H1 (cell line): ENCODE results near the gene RNPS1. TPM values are rescaled to one million over a fixed set of nuclear protein-coding genes. Genes with fewer than 3 reads are reported as not detected.

Experiments used
- CTCF ChIA-PET: fragments of 300-600 bp; sonication (Branson Sonifier 250); formaldehyde crosslinking; loops from one replicate; lab custom pipeline; 2021; ENCODE audit not compliant: partially characterized antibody; lab: Charles Lee
- POLR2A ChIA-PET: fragments of 300-600 bp; sonication (Branson Sonifier 250); formaldehyde crosslinking; loops from one replicate; lab custom pipeline; 2021; ENCODE audit warnings: inconsistent platforms; ENCODE audit not compliant: partially characterized antibody; lab: Charles Lee
- DNase-seq, 2 experiments: peaks; one replicate each; pipeline versions ENCODE4 v3.0.0 to v3.0.0-alpha.2; 2010 to 2022; ENCODE audit warnings: low spot score in 2 of 2, low read depth in 1 of 2, mixed read lengths in 1 of 2
- FAIRE-seq: peaks from 2 replicates; lab custom pipeline; 2011; peaks lifted over from hg19 to GRCh38; lab: Jason Lieb, UNC
- H2AFZ ChIP-seq: 2 replicates; pipeline ENCODE4 v1.8.1; 2012; ENCODE audit warnings: low read length, inconsistent platforms
- H2AK5ac ChIP-seq: 2 replicates; pipeline ENCODE4 v1.6.1; 2013; ENCODE audit warnings: low read depth, low read length
- H2BK120ac ChIP-seq: replicated peaks from 2 replicates; pipeline ENCODE3; 2013; ENCODE audit warnings: low read depth, low read length, inconsistent platforms
- H2BK12ac ChIP-seq: 2 replicates; pipeline ENCODE4 v1.6.1; 2013; ENCODE audit warnings: low read depth, low read length
- H2BK15ac ChIP-seq: 2 replicates; pipeline ENCODE4 v1.6.1; 2013; ENCODE audit warnings: low read length
- H2BK20ac ChIP-seq: 2 replicates; pipeline ENCODE4 v1.6.1; 2013; ENCODE audit warnings: low read length
- H2BK5ac ChIP-seq: 2 replicates; pipeline ENCODE4 v1.6.1; 2013; ENCODE audit warnings: low read depth, low read length
- H3K14ac ChIP-seq: 2 replicates; pipeline ENCODE4 v1.6.1; 2013; ENCODE audit warnings: inconsistent platforms; ENCODE audit not compliant: insufficient read length
- H3K18ac ChIP-seq: 2 replicates; pipeline ENCODE4 v1.6.1; 2013; ENCODE audit warnings: low read length; ENCODE audit errors: extremely low read depth
- H3K23ac ChIP-seq: 2 replicates; pipeline ENCODE4 v1.6.1; 2013; ENCODE audit warnings: inconsistent platforms; ENCODE audit not compliant: insufficient read length
- H3K23me2 ChIP-seq: 2 replicates; pipeline ENCODE4 v1.6.1; 2013; ENCODE audit warnings: low read depth, low read length
- H3K27ac ChIP-seq: 2 replicates; pipeline ENCODE4 v1.6.1; 2011; ENCODE audit warnings: low read depth, low read length, inconsistent platforms
- H3K27me3 ChIP-seq, 4 experiments: replicated peaks in 1 of 4; 1 replicate in 1 of 4; 2 replicates in 3 of 4; pipeline versions ENCODE4 v1.6.1 to v1.8.1; 2011 to 2013; ENCODE audit warnings: low read length in 3 of 4, mild to moderate bottlenecking in 3 of 4, inconsistent platforms in 2 of 4, mixed read lengths in 2 of 4, moderate library complexity in 1 of 4; ENCODE audit not compliant: control insufficient read depth in 3 of 4, insufficient read depth in 3 of 4; ENCODE audit errors: extremely low read depth in 1 of 4
- H3K36me3 ChIP-seq, 4 experiments: 2 replicates each; pipeline versions ENCODE4 v1.6.1 to v1.8.1; 2011 to 2013; ENCODE audit warnings: mild to moderate bottlenecking in 4 of 4, low read length in 3 of 4, moderate library complexity in 2 of 4, control low read depth in 1 of 4, inconsistent platforms in 1 of 4; ENCODE audit not compliant: insufficient read depth in 4 of 4, control insufficient read depth in 2 of 4
- H3K4ac ChIP-seq: replicated peaks from 2 replicates; pipeline ENCODE3; 2013; ENCODE audit warnings: low read length, low read depth, mixed read lengths, inconsistent platforms; ENCODE audit not compliant: insufficient read length
- H3K4me1 ChIP-seq, 4 experiments: replicated peaks in 1 of 4; 1 replicate in 1 of 4; 2 replicates in 3 of 4; pipeline versions ENCODE4 v1.6.1 to v1.8.1; 2011 to 2013; ENCODE audit warnings: low read length in 3 of 4, inconsistent platforms in 2 of 4, mixed read lengths in 1 of 4; ENCODE audit not compliant: insufficient read depth in 4 of 4, control insufficient read depth in 3 of 4
- H3K4me2 ChIP-seq, 2 experiments: 2 replicates each; pipeline versions ENCODE4 v1.6.1 to v1.8.1; 2011 to 2013; ENCODE audit warnings: low read depth in 2 of 2, low read length in 2 of 2, control low read depth in 1 of 2, inconsistent platforms in 1 of 2, mild to moderate bottlenecking in 1 of 2; ENCODE audit not compliant: insufficient read depth in 1 of 2
- H3K4me3 ChIP-seq, 4 experiments: fragments of 200-600, 300-600 bp in 1 of 4; sonication (generic), shearing (Covaris generic), sonication (Bioruptor Twin) in 1 of 4; 2 replicates each; pipeline versions ENCODE4 v1.5.1 to v1.8.1; 2011 to 2016; ENCODE audit warnings: low read length in 4 of 4, low read depth in 3 of 4, control low read depth in 2 of 4, inconsistent platforms in 2 of 4, mild to moderate bottlenecking in 2 of 4, mixed read lengths in 1 of 4, moderate library complexity in 1 of 4; ENCODE audit not compliant: insufficient read depth in 2 of 4; ENCODE audit errors: extremely low read depth in 1 of 4
- H3K56ac ChIP-seq: replicated peaks from 2 replicates; pipeline ENCODE3; 2013; ENCODE audit warnings: low read depth, mild to moderate bottlenecking, mixed read lengths, low read length, inconsistent platforms; ENCODE audit not compliant: insufficient read length
- H3K79me1 ChIP-seq: 2 replicates; pipeline ENCODE4 v1.6.1; 2013; ENCODE audit warnings: low read depth, low read length, control low read depth
- H3K79me2 ChIP-seq, 2 experiments: 2 replicates each; pipeline versions ENCODE4 v1.6.1 to v1.8.1; 2012 to 2013; ENCODE audit warnings: low read length in 2 of 2, mild to moderate bottlenecking in 2 of 2, inconsistent platforms in 1 of 2; ENCODE audit not compliant: insufficient read depth in 2 of 2, control insufficient read depth in 1 of 2
- H3K9ac ChIP-seq, 4 experiments: replicated peaks in 1 of 4; 1 replicate in 1 of 4; 2 replicates in 3 of 4; pipeline versions ENCODE4 v1.6.1 to v1.8.1; 2011 to 2013; ENCODE audit warnings: low read depth in 3 of 4, low read length in 3 of 4, control low read depth in 2 of 4, mild to moderate bottlenecking in 2 of 4, moderate library complexity in 2 of 4, inconsistent platforms in 1 of 4; ENCODE audit errors: extremely low read depth in 1 of 4
- H3K9me3 ChIP-seq, 2 experiments: 2 replicates each; pipeline versions ENCODE4 v1.6.1 to v1.8.1; 2012 to 2013; ENCODE audit warnings: mild to moderate bottlenecking in 2 of 2, moderate library complexity in 2 of 2, control low read depth in 1 of 2, inconsistent platforms in 1 of 2, low read depth in 1 of 2, low read length in 1 of 2, mixed read lengths in 1 of 2; ENCODE audit not compliant: insufficient read depth in 2 of 2
- H4K20me1 ChIP-seq, 2 experiments: replicated peaks in 1 of 2; 2 replicates each; pipeline versions ENCODE3 to v1.8.1; 2011 to 2013; ENCODE audit warnings: inconsistent platforms in 2 of 2, low read length in 2 of 2, mild to moderate bottlenecking in 1 of 2; ENCODE audit not compliant: insufficient read depth in 2 of 2, control insufficient read depth in 1 of 2
- H4K5ac ChIP-seq: 2 replicates; pipeline ENCODE4 v1.6.1; 2013; ENCODE audit warnings: low read length, low read depth, mixed read lengths, inconsistent platforms; ENCODE audit not compliant: insufficient read length
- H4K8ac ChIP-seq: 2 replicates; pipeline ENCODE4 v1.8.0; 2013; ENCODE audit warnings: mild to moderate bottlenecking, moderate library complexity, low read length, inconsistent platforms; ENCODE audit not compliant: insufficient read depth; ENCODE audit errors: extremely low read depth
- H4K91ac ChIP-seq: replicated peaks from 2 replicates; pipeline ENCODE3; 2013; ENCODE audit warnings: low read length, mixed read lengths, inconsistent platforms; ENCODE audit not compliant: insufficient read length
- BRCA1 ChIP-seq: IDR thresholded peaks from 2 replicates; pipeline ENCODE4 v1.6.1; 2012; ENCODE audit warnings: low read depth, low read length, improper control_type of control experiment
- CTCF ChIP-seq, 3 experiments: IDR thresholded peaks; 1 replicate in 2 of 3; 2 replicates in 1 of 3; pipeline versions ENCODE4 v1.5.1 to v1.6.1; 2011; ENCODE audit warnings: low read length in 3 of 3, mild to moderate bottlenecking in 3 of 3, inconsistent platforms in 2 of 3, low read depth in 1 of 3, moderate library complexity in 1 of 3; ENCODE audit not compliant: insufficient read depth in 1 of 3; ENCODE audit errors: control extremely low read depth in 1 of 3
- HDAC6 ChIP-seq: IDR thresholded peaks from one replicate; pipeline ENCODE4 v1.7.1; 2012; ENCODE audit warnings: low read depth, mild to moderate bottlenecking, inconsistent platforms, low read length, moderate library complexity
- PHF8 ChIP-seq: fragments of 200-600 bp; sonication (generic); conservative IDR thresholded peaks from 2 replicates; pipeline ENCODE4 v1.7.1; 2012; ENCODE audit warnings: low read depth, mild to moderate bottlenecking, inconsistent platforms, low read length, moderate library complexity
- SAP30 ChIP-seq: fragments of 300-600 bp; sonication (generic); IDR thresholded peaks from 2 replicates; pipeline ENCODE4 v1.7.1; 2012; ENCODE audit warnings: low read length, moderate library complexity, mild to moderate bottlenecking, inconsistent platforms; ENCODE audit not compliant: insufficient read depth, insufficient replicate concordance
- SIRT6 ChIP-seq: IDR thresholded peaks from one replicate; pipeline ENCODE4 v1.7.1; 2012; ENCODE audit warnings: low read length, inconsistent platforms
- WGBS, 2 experiments: shearing (Covaris generic) in 1 of 2; methylation state at CpG; one replicate each; pipeline versions ENCODE4 v1.1.6 to v1.1.7; 2013 to 2015; ENCODE audit warnings: low lambda C conversion rate in 2 of 2, mixed read lengths in 2 of 2, inconsistent platforms in 1 of 2, low coverage in 1 of 2, missing lambda C conversion rate in 1 of 2; ENCODE audit not compliant: insufficient replicate concordance in 2 of 2, insufficient coverage in 1 of 2, insufficient read length in 1 of 2; ENCODE audit errors: extremely low coverage in 1 of 2, missing lambda C conversion rate in 1 of 2; 5-methylcytosine and 5-hydroxymethylcytosine counted together
- polyA plus RNA-seq, 7 experiments: library from polyadenylated mRNA; depleted of rRNA in 3 of 7; stranded (reverse) in 5 of 7; unstranded in 2 of 7; fragments of >200 nt in 5 of 7; fragments of 200-250 nt in 2 of 7; gene quantifications; 1 replicate in 5 of 7; 2 replicates in 1 of 7; 4 replicates in 1 of 7; pipeline versions ENCODE4 v1.2.1 to v1.2.3, GENCODE V29; 2011 to 2013; ENCODE audit warnings: missing spikeins in 2 of 7, mixed read lengths in 2 of 7
- total RNA-seq: library from RNA; stranded (reverse); fragmentation: NEBNext Ultra II Directional; extraction: Animal tissue kit (Norgen Biotek cat#: 25700); gene quantifications from 2 replicates; pipeline ENCODE4 v1.2.1, GENCODE V29; 2021
- TF ChIP-seq, protein P1 (sequence below): IDR thresholded peaks from 2 replicates; pipeline ENCODE4 v1.6.1; 2011; ENCODE audit warnings: low read depth, mild to moderate bottlenecking, low read length; ENCODE audit not compliant: insufficient read depth

Gene RNPS1
- total and polyA plus RNA-seq, 2 of the 8 experiments (the other 6 are each of a cell fraction or from before 2014, with no cell fraction given): 330 to 350 TPM

DNA sequence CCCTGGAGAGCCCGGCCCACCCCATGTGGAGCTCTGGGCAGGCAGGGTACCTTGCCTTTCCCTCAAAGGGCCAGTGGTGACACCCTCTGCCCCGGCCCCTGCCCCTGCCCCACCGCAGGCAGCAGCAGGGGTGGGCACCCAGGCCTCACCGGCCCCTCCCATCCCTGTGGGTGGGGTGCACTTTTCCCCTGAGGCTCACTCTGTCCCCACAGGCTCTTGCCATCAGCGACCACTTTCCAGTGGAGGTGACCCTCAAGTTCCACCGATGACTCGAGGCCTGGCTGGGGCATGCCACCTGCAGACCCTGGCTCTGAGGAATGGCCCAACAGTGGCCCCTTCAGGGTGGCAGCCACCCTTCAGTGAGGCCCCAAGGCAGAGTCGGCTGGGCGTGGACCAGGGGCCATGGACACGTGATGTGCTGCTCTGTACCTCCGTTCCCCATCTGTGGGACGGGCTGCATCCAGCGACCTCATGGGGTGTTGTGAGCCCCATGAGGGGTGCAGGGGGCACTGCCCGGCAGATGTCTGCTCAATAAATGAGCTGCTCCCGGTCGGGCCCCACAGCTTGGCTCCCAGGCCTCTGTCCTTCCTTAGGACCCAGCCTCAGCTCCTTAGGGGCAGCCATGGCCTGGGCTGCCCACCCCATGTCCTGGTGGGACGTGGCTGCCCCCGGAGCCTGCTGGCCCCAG is 29.6 kb downstream of the RNPS1 start:
- H3K23ac ChIP-seq: no peak overlapping the region
- H3K4me3 ChIP-seq: peak overlapping the region in 1 of 4 experiments; percentile 63; a peak in 1 of 8 replicates
- no peak overlapping the region for H3K18ac ChIP-seq
- H2BK12ac ChIP-seq: no peak overlapping the region
- peaks cover 16% of the 10 kb centered on the region; the same call in 1 of the 2 replicates for H3K23me2 ChIP-seq
- H3K4me2 ChIP-seq: peak overlapping the region; percentile 78 to 82
- H3K4ac ChIP-seq: peak overlapping the region; percentile 78
- H2BK15ac ChIP-seq: no peak overlapping the region
- no peak overlapping the region for H3K56ac ChIP-seq
- H4K20me1 ChIP-seq: peaks cover 0 to 18% of the 10 kb centered on the region in 2 experiments
- H3K9ac ChIP-seq: no peak overlapping the region
- H3K27ac ChIP-seq: no peak overlapping the region
- FAIRE-seq: no peak
- H2BK20ac ChIP-seq: no peak overlapping the region
- H4K91ac ChIP-seq: no peak overlapping the region
- no peak overlapping the region for H4K5ac ChIP-seq
- peak overlapping the region; percentile 28; the same call in 1 of the 2 replicates for H4K8ac ChIP-seq
- H3K14ac ChIP-seq: no peak overlapping the region
- no peaks in the 10 kb centered on the region for H3K79me2 ChIP-seq
- H2AFZ ChIP-seq: no peak overlapping the region
- H3K79me1 ChIP-seq: no peaks in the 10 kb centered on the region; the same call in 1 of the 2 replicates
- ChIA-PET CTCF (interaction anchor here (0.5 to 1.8 kb wide), 12 partner anchors 9 to 1998 kb away, joined by 3 to 11 read pairs (median 4); partner anchors contain the start of gene ECI1), POLR2A (interaction anchor here (0.6 to 8.6 kb wide), 23 partner anchors 11 to 277 kb away, joined by 3 to 181 read pairs (median 5); partner anchors contain the start of genes BRICD5, E4F1, ECI1 and TEDC2)
- peaks cover 4 to 20% (median 16%) of the 10 kb centered on the region in 4 experiments; a peak in 6 of 7 replicates for H3K27me3 ChIP-seq
- peaks cover 9 to 34% (median 13%) of the 10 kb centered on the region in 4 experiments; a peak in 7 of 8 replicates for H3K36me3 ChIP-seq
- H2BK120ac ChIP-seq: no peak overlapping the region
- peaks cover 0 to 19% (median 10%) of the 10 kb centered on the region in 4 experiments; a peak in 5 of 7 replicates for H3K4me1 ChIP-seq
- no peak overlapping the region for H2AK5ac ChIP-seq
- H2BK5ac ChIP-seq: no peak overlapping the region
- 62% methylated on average over 16 of the region's 18 CpGs; no CpG with 5 or more reads in 1 of the 2 experiments for WGBS, 2 experiments
- no peaks in the 10 kb centered on the region for H3K9me3 ChIP-seq
- peak in 1 of 2 experiments; percentile 67 for DNase-seq
- TF ChIP-seq PHF8: no peak
- no peak for TF ChIP-seq SIRT6
- TF ChIP-seq BRCA1: no peak
- TF ChIP-seq, protein P1, sequence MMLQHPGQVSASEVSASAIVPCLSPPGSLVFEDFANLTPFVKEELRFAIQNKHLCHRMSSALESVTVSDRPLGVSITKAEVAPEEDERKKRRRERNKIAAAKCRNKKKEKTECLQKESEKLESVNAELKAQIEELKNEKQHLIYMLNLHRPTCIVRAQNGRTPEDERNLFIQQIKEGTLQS: no peak
- TF ChIP-seq SAP30: no peak
- TF ChIP-seq CTCF (IDR thresholded peaks at IDR 0.05; ENCODE audit: control extremely low read depth in 1 of 3, insufficient read depth in 1 of 3, low read depth in 1 of 3, low read length in 3 of 3): peak in 1 of 3 experiments; percentile 20; a peak in 1 of 4 replicates
- no peak for TF ChIP-seq HDAC6
